HG03196 (cell line): ENCODE data around the gene ANO10.
"Not testable (repeated sequence)": the region's sequence is repeated elsewhere in the genome, so short reads cannot be mapped to it uniquely, and the experiment has no call there.

Source experiments
- ATAC-seq: cut with Tn5 transposase; IDR thresholded peaks from one replicate; pipeline ENCODE4 v1.9.1; 2021; ENCODE audit not compliant: unreplicated experiment

Gene ANO10

GRCh38 chr3:43378066-43378935 is 243.5 kb downstream of the ANO10 start:
- ATAC-seq, result no peak

DNA sequence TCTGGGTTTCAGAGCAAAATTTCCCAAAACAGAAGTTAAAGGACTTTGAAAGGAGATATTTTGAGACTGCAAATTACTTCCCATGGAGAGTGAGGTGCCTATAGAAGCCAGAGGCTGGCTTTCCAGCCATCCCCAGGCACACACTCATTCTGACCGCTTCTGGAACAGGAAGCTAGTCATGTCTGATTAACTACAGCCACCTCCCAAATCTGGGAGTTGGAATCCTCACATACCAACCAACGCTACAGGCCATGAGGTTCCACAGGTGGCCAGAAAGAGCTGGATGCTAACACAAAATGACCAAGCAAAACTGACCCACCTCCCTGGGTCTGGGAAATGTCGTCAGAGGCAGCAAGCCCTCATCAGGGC is 248.3 kb downstream of the ANO10 start:
- no peak for ATAC-seq

DNA sequence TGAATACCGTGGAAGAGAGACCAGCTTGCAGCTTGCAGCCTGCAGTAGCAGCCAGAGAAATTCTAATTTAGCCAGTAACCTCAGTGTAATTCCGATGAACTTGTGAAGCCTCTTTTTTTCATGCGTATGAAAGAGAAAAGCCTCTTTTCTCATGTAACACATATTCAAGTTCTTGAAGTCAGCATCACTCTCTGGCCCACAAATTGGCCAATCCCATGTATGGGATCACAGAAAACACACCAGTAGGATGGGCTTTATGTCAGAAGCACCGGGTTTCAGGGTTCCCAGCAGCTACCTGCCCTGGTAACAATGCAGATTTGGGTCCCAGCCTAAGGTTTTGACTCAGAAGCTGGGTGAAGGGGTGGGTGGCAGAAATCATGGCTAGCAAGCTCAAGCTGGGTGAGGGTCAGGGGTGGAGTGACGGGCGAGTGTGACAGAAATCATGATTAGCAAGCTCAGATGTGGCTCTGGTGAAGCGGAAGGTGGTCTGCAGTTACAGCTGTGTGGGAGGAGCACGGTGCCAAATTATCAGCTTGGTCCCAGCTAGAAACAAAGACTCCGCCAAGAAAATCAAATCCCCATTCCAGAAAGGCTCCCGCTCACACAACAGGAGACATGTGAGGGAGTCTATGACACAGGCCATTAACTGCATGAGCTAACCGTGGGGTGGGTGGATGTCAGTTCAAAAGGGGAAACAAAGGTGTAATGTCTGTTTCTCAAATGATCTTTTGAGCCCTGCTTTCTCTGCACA is 248.8 kb downstream of the ANO10 start:
- no peak for ATAC-seq

DNA sequence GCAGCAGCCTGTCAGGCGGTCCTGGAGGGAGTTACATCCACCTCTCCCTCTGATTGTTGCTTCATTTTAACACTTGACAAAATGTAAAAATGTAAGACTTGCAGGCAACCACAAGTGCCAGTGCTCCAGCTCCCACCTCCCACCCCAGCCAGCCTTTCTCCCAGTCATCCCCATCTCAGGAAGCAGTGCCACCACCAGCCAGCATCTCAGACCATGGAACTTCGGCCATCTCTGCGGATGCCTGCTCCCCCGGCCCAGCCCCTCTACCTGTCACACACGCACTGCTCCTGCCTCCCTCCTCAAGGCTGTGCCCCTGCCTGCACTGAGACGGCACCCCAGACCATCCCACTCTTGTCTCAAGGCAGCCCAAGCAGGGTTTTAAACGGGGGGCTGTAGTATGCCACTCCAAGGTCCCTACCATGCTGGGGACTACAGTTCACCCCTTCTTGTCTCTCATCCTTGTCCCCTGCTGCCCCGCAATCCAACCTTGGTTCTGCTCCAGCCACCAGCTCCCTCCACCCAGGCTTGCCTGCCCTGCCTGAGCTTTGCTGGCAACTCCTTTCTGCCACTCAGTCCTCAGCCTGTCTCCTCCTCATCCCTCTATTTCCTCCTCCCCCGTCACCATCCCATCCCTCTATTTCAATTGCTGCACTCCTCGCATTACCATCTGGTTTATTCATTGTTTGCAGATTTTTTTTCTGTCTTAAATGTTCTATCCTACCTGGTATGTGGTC is 249.6 kb downstream of the ANO10 start:
- no peak for ATAC-seq

- no peak for ATAC-seq
Observed at GRCh38 chr3:43371494-43371893, 250.3 kb downstream of the ANO10 start.

- no peak for ATAC-seq
Observed at GRCh38 chr3:43370293-43370980, 251.4 kb downstream of the ANO10 start.

DNA sequence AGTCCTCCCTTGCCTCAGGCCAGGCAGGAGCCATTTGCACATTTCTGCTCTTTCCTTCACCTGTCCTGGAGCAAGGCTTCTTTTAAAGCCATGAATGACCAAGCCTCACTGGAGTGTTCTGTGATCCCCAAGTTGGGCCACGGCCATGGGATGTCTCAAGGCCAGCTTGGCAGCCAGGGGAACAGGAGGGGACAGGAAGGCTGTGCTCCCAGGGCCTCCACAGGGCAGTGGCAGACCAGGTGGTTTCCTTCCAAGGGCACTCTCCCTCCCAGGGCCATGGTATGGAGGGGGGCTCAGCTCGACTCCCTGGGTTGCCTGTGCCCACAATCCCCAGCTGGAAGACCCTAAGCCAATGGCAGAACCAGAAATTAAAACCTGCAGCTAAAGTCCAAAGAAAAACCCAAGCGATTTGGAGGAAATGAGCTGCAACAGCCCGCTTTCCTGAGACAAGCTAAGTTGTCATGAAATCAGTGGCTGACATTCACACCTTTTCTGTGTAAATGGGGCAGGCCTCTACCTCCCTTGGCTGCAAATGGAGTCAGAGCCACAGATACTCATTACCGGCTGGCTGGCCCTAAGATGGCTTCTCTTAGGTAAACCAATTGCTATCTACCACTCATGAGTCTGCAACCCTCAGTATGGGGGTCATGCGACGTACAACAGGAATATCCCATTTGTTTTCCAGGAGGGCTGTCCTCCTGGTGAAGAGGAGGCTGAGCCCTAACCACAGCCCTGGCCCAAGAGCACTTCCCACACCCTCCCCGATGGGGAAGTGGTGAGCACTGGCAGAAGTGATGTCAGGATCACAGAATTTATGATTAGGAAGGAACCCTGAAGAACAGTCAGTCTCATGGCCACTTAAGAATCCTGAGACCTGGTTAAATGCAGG is 252.2 kb downstream of the ANO10 start:
- no peak for ATAC-seq

DNA sequence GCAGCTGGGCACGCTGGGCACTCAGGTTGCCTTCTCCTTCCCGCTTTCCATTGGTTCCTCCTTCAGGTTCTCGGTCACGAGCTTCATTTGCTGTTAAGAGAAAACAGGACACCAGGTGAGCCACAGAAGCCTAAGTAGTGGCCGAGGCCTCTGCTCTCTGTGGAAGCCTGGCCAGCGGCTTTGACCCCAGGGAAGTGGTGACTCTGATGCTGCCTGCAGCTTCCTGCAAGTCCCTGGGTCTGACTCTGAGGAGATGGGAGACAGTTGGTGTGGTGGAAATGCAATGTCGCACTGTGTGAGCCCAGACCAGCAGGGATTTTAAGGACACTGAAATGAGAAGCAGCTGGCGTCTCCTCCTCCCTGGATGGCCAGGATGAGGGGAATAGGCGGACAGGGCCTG is 254.9 kb downstream of the ANO10 start:
- no peak for ATAC-seq

GRCh38 chr3:43366481-43366880 is 255.3 kb downstream of the ANO10 start:
- ATAC-seq, result no peak

DNA sequence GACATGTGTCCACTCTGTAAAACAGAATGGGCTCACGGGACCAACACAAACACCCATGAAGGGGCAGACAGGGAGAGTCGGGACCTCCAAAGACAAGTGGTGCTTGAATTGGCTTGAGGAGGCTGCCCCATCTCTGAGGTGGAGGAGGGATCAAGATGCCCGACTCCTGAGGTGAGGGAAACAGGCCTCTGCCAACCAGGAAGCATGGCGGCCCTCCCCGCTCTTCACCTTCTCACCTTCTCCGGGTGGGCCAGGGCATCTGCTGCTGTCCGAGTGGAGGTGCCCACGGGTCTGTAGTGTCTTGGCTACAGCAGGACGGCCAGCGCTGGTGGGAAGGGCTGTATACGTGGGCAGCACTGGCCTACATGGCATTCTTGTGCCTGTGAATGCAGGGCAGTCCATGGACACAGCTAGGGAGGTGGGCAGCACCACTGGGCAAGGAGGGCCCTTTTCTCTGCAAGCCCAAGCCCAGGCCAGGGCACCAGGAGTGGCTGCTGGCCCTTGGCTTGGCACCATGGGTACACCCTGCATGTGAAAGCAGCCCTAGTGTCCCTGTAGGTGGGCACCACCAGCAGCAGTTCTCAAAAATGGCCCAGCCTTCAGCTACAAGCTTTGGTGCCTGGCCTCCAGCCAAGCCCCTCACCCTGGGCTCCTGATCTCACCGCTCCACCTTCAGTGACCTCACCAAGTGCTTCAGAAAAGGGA is 256.1 kb downstream of the ANO10 start:
- no peak for ATAC-seq

DNA sequence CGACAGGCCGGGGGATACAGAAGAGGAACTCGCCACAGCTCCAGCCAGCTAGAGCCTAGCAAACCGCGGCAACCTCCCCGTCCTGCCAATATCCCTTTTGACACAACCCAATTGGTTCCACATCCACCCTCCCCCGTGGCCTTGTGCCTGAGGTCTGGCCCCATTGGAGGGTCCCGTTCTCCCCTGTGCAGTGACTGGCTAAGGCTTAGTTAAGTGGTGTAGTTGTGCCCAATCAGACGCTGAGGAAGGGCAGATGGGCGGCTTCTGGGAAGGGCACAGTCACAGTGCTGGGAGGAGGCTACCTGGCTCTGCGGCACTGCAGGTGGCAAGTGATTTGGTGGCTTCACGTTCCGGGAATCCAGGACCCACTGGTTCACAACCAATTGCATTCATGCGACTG is 256.9 kb downstream of the ANO10 start:
- no peak for ATAC-seq

DNA sequence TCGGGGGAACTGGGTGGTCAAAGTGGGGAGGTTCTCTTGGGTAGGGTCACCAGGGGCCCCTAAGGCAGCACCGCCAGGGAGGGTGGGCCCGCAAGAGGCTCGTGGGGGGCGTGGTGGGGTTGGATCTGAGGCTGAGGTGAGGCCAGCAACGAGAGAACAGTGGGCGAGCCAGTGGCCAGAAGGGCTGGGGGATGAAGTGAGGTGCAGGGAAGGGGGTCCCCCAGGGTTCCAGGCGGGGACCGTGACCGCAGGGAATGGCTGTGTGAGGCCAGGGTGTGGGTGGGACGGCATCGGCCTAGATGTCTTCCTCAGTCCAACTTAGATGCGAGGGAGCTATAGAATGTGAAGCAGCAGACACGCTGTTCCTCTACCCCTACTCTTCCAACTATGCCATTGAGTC is 257.3 kb downstream of the ANO10 start:
- no peak for ATAC-seq

- ATAC-seq, result no peak
Observed at GRCh38 chr3:43363621-43364266, 258.1 kb downstream of the ANO10 start.

DNA sequence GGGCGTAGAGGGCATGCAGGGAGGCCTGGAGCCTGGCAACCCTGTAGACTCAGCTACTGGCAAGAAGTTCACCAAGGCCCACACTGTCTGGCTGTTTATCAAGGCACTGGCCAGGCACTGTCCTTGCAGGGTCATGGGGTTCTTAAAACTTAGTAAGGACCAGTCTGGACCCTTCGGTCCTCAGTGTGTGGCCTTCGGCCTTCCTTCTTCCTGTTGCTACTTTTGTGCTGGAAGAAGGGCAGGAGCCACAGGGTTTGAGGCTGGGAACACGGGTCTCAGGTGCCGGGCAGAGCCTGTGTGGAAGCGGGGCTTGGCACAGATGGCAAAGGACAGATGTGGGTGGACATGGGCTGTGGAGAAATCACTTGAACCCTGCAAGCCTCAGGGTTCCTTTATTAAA is 258.9 kb downstream of the ANO10 start:
- no peak for ATAC-seq

GRCh38 chr3:43362183-43362582 is 259.6 kb downstream of the ANO10 start:
- ATAC-seq, result no peak

DNA sequence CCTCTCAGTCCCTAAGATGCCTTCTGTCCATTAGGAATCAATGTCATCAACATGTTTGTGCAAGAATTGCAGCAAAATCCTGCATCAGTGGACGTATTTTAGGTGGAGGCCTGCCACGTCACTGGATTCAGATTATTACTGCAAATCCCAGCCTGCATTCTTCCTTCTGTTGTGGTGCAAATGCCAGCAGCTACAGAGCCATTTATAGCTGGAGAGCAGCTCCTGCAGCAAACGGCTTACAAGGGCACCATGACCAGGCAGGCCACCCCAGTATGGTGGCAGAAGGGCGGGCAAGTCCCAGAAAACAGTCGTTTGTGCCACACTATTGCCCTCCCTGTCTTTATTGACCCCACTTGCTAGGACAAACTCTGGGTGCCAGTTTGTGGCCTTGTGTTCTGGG is 260.7 kb downstream of the ANO10 start:
- no peak for ATAC-seq

DNA sequence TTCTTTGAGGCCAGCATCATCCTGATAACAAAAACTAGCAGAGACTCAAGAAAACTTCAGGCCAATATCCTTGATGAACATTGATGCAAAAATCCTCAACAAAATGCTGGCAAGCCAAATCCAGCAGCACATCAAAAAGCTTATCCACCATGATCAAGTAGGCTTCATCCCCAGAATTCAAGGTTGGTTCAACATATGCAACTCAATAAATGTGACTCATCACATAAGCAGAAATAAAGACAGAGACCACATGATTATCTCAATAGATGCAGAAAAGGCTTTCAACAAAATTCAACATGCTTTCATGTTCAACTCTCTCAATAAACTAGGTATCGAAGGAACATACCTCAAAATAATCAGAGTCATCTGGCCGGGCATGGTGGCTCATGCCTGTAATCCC is 265.8 kb downstream of the ANO10 start:
- ATAC-seq, result not testable (repeated sequence)

DNA sequence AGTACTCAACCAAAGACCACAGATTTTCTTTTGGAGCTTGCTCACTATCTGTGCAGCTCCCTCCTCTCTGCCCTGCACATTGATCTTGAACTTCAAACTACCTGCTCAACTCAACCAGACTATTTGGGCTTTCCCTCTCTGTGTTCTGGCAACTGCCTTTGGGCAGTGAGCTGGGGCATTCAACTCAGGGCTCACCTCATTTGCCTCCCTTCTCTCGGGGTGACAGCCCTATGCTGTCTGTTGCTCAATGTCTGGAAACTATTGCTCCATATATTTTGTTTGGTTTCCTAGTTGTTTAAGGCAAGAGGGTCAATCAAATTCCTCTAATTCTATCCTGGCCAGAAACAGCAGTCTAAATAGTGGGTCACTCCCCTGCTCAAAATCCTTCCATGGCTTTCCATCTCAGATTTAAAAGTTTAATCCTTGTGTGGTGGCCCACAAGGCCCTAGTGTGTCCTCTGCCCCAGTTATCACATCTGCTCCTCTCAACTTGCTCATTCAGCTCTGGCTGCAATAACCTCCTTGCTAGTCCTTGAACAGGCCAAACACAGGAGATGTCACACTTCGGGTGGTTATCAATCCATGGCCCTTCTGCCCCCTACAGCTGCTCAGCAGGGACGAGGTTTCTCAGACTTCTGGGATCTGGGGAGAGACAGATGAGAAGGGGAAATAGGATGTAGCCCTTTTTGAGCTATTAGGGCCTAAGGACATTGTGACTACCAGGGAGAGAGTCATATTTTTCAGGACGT is 267.7 kb downstream of the ANO10 start:
- no peak for ATAC-seq
